PC-9 (cell line): ENCODE results near the gene SCIN. TPM values are rescaled to one million over a fixed set of nuclear protein-coding genes. Genes with fewer than 3 reads are reported as not detected.

ENCODE experiments used
- BruUV-seq: library from RNA; stranded (reverse); fragments of 400-500 nt; replicated peaks from 2 replicates; lab custom pipeline; 2021; lab: Mats Ljungman, UMichigan
- CTCF ChIA-PET: fragments of 300-600 bp; sonication (Branson Sonifier 250); formaldehyde crosslinking; loops from one replicate; lab custom pipeline; 2022; ENCODE audit warnings: antibody characterized with exemption; lab: Charles Lee
- POLR2A ChIA-PET: fragments of 300-600 bp; sonication (Branson Sonifier 250); formaldehyde crosslinking; loops from one replicate; lab custom pipeline; 2022; ENCODE audit warnings: antibody characterized with exemption; ENCODE audit not compliant: unreplicated experiment; lab: Charles Lee
- DNase-seq, 2 experiments: peaks; one replicate each; pipeline versions ENCODE4 v3.0.0 to v3.0.0-alpha.2; 2015 to 2022; ENCODE audit warnings: mixed read lengths in 1 of 2
- H2AFZ ChIP-seq: fragments of 200-600 bp; sonication (generic); 2 replicates; pipeline ENCODE4 v1.8.1; 2017; ENCODE audit warnings: antibody characterized with exemption
- H3F3A ChIP-seq: fragments of 200-600 bp; sonication (generic); 2 replicates; pipeline ENCODE4 v1.8.1; 2017; ENCODE audit warnings: antibody characterized with exemption, mild to moderate bottlenecking, low read depth; ENCODE audit not compliant: insufficient read depth
- H3K27ac ChIP-seq: fragments of 200-600 bp; sonication (generic); 2 replicates; pipeline ENCODE4 v1.6.1; 2016; ENCODE audit warnings: mixed run types
- H3K27me3 ChIP-seq: fragments of 200-600 bp; sonication (generic); 2 replicates; pipeline ENCODE4 v1.6.1; 2016; ENCODE audit warnings: low read depth, mixed run types; ENCODE audit not compliant: insufficient read depth
- H3K36me3 ChIP-seq: fragments of 200-600 bp; sonication (generic); 2 replicates; pipeline ENCODE4 v1.6.1; 2016; ENCODE audit warnings: low read depth, mixed run types
- H3K4me1 ChIP-seq: fragments of 200-600 bp; sonication (generic); replicated peaks from 2 replicates; pipeline ENCODE4 v1.6.1; 2016; ENCODE audit warnings: mixed run types; ENCODE audit not compliant: insufficient read depth
- H3K4me2 ChIP-seq: fragments of 200-600 bp; sonication (generic); 2 replicates; pipeline ENCODE4 v1.6.1; 2017; ENCODE audit warnings: mixed run types
- H3K4me3 ChIP-seq: fragments of 200-600 bp; sonication (generic); 2 replicates; pipeline ENCODE4 v1.6.1; 2016; ENCODE audit warnings: mixed run types
- H3K79me2 ChIP-seq: fragments of 200-600 bp; sonication (generic); 2 replicates; pipeline ENCODE4 v1.6.1; 2017; ENCODE audit warnings: low read depth, mixed run types
- H3K9me2 ChIP-seq: fragments of 200-600 bp; sonication (generic); 2 replicates; pipeline ENCODE4 v1.8.1; 2017; ENCODE audit warnings: mild to moderate bottlenecking; ENCODE audit not compliant: insufficient read depth
- H3K9me3 ChIP-seq: fragments of 200-600 bp; sonication (generic); 2 replicates; pipeline ENCODE4 v1.8.1; 2016; ENCODE audit warnings: low read depth; ENCODE audit not compliant: insufficient read depth
- H4K20me1 ChIP-seq: fragments of 200-600 bp; sonication (generic); 2 replicates; pipeline ENCODE4 v1.8.1; 2017; ENCODE audit not compliant: insufficient read depth
- EZH2 ChIP-seq: fragments of 200-600 bp; sonication (generic); IDR thresholded peaks from 2 replicates; pipeline ENCODE4 v1.8.0; 2017; ENCODE audit warnings: antibody characterized with exemption, low read depth
- intact Hi-C: fragments of 100-400 bp; cut with micrococcal nuclease; formaldehyde crosslinking; loops from one replicate; pipeline ENCODE4 v1.10.0; 2022; ENCODE audit not compliant: unreplicated experiment
- total RNA-seq: library from RNA; stranded (reverse); gene quantifications from 2 replicates; pipeline ENCODE4 v1.2.3, GENCODE V29; 2021
- TF ChIP-seq, protein P1 (sequence below): fragments of 200-600 bp; sonication (generic); conservative IDR thresholded peaks from 2 replicates; pipeline ENCODE4 v1.6.1; 2017; ENCODE audit warnings: mixed run types, antibody characterized with exemption, mild to moderate bottlenecking, moderate library complexity

The SCIN gene
- total RNA-seq, 1 experiment from 2014 or later: 0.92 TPM

DNA sequence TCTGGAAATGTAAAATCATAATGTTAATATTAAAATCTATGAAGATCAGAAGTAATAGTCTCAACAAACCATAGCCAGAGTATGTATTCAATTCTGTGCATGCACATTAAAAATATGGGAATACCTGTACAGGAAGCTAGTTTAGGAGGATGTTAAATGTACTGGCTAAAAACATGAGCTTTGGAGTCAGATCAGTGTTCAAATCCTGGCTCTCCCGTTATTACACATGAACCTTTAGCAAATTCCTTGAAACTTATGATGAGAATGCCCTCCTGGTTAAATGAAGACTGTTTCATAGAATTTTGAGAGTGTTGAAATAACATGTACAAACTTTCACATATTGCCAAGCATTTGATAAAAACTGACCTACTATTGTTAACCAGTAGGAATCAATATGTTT, 121.5 kb downstream of the SCIN start:
- Histone ChIP-seq H3K9me3 (no peaks in the 10 kb centered on the region), H3K4me1 (peaks cover 19% of the 10 kb centered on the region), H3K79me2 (peaks cover 17% of the 10 kb centered on the region), H3K9me2 (no peaks in the 10 kb centered on the region), H3F3A (peaks cover under 1% of the 10 kb centered on the region; the same call in 1 of the 2 replicates), H4K20me1 (no peaks in the 10 kb centered on the region; the same call in 1 of the 2 replicates), H3K36me3 (no peaks in the 10 kb centered on the region), H3K4me3 (no peak overlapping the region), H3K4me2 (no peak overlapping the region), H2AFZ (no peak overlapping the region), H3K27me3 (no peaks in the 10 kb centered on the region), H3K27ac (no peak overlapping the region)
- CTCF ChIA-PET: interaction anchor here (0.7 kb wide), 1 partner anchor 276 kb away, joined by 4 read pairs; no protein-coding TSS in a partner anchor
- no peak for DNase-seq
- POLR2A ChIA-PET: interaction anchor here (0.5 kb wide), 1 partner anchor 49 kb away, joined by 3 read pairs; no protein-coding TSS in a partner anchor
- BruUV-seq: no TSS peak
- TF ChIP-seq, protein P1, sequence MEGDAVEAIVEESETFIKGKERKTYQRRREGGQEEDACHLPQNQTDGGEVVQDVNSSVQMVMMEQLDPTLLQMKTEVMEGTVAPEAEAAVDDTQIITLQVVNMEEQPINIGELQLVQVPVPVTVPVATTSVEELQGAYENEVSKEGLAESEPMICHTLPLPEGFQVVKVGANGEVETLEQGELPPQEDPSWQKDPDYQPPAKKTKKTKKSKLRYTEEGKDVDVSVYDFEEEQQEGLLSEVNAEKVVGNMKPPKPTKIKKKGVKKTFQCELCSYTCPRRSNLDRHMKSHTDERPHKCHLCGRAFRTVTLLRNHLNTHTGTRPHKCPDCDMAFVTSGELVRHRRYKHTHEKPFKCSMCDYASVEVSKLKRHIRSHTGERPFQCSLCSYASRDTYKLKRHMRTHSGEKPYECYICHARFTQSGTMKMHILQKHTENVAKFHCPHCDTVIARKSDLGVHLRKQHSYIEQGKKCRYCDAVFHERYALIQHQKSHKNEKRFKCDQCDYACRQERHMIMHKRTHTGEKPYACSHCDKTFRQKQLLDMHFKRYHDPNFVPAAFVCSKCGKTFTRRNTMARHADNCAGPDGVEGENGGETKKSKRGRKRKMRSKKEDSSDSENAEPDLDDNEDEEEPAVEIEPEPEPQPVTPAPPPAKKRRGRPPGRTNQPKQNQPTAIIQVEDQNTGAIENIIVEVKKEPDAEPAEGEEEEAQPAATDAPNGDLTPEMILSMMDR: no peak
- TF ChIP-seq EZH2: no peak
- intact Hi-C loops: loop anchor here (5.0 kb wide), 1 partner anchor 45 kb away; no protein-coding TSS in a partner anchor

DNA sequence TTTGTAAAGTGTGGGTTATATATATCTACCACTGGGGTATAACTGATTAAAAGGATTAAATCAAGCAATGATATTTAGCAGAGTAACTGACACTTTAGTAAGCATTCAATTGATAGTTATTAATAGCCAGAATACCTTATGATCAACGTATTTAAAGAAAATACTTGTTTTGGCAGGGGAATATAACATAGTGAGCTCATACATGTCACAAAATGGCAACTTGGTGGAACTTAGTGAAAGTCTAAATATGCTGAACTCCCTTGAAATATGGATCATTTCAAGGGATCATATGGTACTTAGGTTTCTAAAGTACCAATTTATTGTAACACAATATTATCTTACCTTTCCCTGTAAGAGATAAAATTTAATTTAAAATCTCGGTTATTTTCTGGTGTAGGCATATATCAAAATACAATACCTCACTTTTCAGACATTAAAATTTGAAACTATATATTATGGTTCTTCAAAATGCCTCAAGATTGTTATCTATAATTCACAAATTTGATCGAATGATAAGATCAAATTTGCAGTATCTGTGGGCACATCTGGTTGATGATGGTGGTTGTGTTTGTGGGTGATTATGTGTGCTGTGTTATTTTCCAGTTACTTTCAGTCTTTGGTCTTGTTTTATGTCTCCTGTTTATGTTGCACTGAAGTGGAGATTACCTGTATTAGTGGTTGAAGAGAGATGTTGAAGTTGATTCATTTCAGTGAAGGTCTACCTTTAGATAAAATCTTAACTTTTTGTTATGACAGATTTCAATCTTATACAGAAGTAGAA, 122.1 kb downstream of the SCIN start:
- no peak overlapping the region for H3K4me2 ChIP-seq
- no peaks in the 10 kb centered on the region for H3K27me3 ChIP-seq
- H3K4me1 ChIP-seq: peaks cover 18% of the 10 kb centered on the region
- H3K4me3 ChIP-seq: no peak overlapping the region
- H3K9me2 ChIP-seq: no peaks in the 10 kb centered on the region
- H3F3A ChIP-seq: no peaks in the 10 kb centered on the region
- BruUV-seq: no TSS peak
- no peak overlapping the region for H2AFZ ChIP-seq
- no peaks in the 10 kb centered on the region; the same call in 1 of the 2 replicates for H4K20me1 ChIP-seq
- POLR2A ChIA-PET: interaction anchor here (0.5 kb wide), 1 partner anchor 48 kb away, joined by 3 read pairs; no protein-coding TSS in a partner anchor
- CTCF ChIA-PET: interaction anchor here (0.7 kb wide), 1 partner anchor 276 kb away, joined by 4 read pairs; no protein-coding TSS in a partner anchor
- no peaks in the 10 kb centered on the region for H3K9me3 ChIP-seq
- intact Hi-C loops: loop anchor here (5.0 kb wide), 1 partner anchor 45 kb away; no protein-coding TSS in a partner anchor
- DNase-seq: no peak
- H3K27ac ChIP-seq: no peak overlapping the region
- no peaks in the 10 kb centered on the region for H3K36me3 ChIP-seq
- TF ChIP-seq, protein P1: no peak
- TF ChIP-seq EZH2: no peak
- H3K79me2 ChIP-seq: peaks cover 16% of the 10 kb centered on the region

DNA sequence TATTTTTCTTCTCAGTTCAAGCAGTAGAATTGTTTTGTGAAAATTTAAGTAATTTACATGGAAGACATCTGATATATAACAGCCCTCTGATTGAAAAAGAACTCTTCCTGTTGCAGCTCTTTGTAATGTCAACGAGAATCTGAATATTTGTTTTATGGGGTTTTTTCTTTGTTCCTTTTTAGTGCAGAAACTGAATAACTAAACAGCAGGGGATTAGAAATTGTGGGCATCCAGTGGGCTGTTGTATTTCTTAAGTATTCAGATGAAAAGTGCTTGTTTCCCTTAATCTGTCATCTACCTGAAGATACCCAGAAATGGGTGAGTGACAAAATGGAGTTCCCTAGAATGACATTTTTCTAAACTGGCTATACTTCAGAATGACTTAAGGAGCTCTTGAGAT, 124.3 kb downstream of the SCIN start:
- CTCF ChIA-PET: no interaction called here
- H3K4me3 ChIP-seq: no peak overlapping the region
- no peak overlapping the region for H3K27ac ChIP-seq
- no TSS peak for BruUV-seq
- no peak for DNase-seq
- no peak overlapping the region for H2AFZ ChIP-seq
- no peak for TF ChIP-seq EZH2
- TF ChIP-seq, protein P1: no peak
- peaks cover 12% of the 10 kb centered on the region for H3K4me1 ChIP-seq
- no peaks in the 10 kb centered on the region for H3K9me2 ChIP-seq
- H3K9me3 ChIP-seq: no peaks in the 10 kb centered on the region
- H3K27me3 ChIP-seq: no peaks in the 10 kb centered on the region
- no peaks in the 10 kb centered on the region; the same call in 1 of the 2 replicates for H4K20me1 ChIP-seq
- POLR2A ChIA-PET: no interaction called here
- intact Hi-C loops: loop anchor here (5.0 kb wide), 1 partner anchor 42 kb away; no protein-coding TSS in a partner anchor
- H3F3A ChIP-seq: no peaks in the 10 kb centered on the region
- no peak overlapping the region for H3K4me2 ChIP-seq
- H3K36me3 ChIP-seq: no peaks in the 10 kb centered on the region
- H3K79me2 ChIP-seq: peaks cover under 1% of the 10 kb centered on the region
